ENCODE data around the gene COL18A1.

The COL18A1 gene

DNA sequence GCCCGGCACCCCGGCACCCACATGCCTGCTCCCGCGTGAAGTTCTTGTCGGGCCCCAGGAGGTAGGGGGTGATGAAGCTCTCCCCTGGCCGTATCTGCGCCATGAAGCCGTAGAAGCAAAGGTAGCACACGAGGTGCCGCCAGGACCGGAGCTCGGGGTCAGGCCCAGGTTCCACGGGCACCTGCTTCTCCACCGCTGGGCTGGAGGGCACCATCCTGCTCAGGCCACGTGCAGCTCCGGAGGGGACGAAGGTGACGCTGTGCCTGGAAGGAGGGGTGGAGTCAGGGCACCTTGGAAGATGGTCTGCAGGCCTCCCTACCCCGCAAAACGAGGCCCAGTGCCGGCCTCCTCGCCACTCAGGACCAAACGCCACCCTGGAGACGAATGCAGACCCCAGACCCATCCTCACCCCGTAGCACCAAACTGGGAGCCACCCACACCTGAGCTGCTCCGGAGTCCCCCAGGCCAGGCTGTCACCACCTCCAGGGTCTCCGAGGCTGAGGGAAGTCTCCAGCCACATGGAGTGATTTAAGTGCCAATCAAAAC lies 132.9 kb downstream of the COL18A1 start:
- no peak for DNase-seq

DNA sequence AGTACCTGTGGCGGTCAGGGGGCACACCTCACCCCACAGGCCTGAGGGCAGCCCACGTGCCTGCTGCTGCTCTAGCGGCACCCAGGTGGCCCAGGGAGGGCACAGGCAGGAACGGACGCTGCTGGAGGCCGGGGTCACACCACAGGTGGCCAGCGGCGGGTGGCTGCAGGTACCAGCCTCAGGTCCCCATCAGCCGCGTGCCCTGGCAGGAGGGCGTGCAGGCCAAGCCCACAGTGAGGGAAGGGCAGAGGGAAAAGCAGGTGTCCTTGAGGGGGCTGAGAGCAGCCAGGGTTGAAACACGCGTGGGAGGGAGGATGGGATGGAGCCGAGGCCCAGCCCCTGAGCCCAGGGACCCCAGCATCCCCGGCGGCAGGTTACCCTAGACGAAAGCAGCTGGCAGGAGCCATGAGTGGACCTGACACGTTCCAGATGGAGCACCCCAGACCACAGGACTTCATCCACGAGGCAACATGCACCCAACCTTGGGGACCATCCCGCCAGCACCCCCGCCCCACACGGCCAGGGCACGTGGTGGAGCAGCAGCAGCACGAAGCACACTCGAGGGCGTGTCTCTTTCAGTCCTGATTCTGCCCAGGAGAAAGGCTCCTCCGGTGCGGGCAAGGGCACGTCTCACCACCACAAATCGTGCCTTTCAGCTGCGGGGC lies 133.5 kb downstream of the COL18A1 start:
- DNase-seq, result no peak

DNA sequence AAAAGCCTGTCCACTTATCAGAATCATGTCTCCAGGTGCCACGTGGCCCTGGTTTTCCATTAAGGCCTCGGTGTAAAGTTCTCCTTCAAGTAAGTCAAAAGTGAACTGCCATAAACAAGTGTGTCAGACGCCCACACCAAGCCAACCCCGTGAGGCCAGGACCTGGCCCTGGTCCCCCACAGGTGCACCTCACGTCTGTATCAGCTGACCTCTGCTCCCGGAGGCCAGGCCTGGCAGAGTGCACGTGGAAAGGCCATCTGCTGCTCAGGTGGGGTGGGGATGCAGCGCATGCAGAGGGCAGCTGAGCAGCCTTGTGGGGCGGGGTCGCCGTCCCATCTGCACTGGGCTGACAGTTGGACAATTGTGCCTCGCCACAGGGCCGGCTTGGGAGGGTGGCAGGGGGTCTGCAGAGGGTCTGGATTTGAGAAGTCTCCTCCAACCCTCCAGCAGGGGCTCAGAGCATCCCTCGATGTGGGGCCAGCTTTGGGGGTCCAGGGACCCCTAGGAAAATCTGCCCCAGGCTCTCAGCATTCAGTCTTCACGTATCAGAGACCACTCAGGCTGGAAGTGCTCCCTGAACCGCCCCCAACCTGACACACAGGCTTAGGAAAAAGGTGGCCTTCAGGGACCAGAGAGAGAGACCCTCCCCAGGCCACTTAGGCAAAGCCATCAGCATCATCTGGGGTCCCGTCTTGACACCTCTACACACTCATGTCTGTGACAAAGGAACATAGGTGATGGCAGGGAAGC lies 134.3 kb downstream of the COL18A1 start:
- no peak for DNase-seq

DNA sequence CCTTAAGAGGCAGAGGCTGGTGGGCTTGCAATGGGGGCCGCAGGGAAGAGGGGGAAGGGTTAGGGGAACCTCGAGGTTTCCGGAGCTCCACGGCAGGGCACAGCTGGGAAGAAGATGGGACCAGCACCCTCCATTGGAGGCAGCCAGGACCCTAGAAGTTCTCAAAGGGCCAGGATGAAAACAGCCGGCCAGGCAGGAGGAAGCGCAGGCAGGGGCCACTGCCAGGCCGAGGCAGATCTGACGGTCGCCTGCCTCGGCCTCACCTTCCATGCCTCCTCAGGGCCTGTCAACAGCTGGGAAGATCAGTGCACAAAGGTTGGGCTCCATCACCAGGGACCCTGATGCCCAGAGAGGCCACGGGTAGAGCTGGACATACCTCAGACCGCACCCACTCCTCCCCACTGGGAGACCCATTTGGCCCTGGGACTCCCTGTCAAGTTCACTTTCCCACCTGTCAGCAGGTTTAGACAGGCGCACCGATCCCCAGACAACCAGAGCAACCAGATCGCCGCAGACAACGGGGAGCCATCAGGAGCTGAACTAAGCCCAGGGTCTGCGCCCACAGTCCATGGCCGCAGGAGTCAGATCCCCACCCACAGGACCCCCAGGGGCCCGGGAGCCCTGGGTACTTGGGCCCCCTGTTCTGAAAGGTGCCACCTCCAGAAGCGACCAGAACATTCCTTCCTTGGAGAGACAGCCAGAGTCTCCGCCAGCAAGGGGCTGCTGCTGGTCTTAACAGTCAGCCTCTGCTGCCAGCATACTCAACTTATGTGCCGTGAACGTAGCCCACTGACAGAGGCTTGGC lies 135.0 kb downstream of the COL18A1 start:
- no peak for DNase-seq

DNA sequence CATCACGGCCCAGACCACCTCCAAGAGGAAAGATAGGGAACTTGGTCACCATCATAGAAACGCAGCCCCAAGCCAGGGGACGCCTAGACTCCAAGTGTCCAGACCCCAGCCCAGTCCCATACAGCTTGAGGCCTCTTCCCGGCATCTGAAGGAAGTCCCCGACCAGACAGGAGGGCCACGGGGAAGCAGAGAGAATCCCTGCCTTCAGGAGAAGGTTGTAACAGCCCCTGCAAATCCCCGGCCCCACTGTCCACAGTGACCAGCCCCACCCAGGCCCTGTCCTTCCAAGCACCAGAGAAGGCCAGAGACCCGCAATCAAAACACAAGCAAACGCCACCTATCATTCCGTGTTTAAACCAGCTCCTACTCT lies 135.6 kb downstream of the COL18A1 start:
- no peak for DNase-seq

DNA sequence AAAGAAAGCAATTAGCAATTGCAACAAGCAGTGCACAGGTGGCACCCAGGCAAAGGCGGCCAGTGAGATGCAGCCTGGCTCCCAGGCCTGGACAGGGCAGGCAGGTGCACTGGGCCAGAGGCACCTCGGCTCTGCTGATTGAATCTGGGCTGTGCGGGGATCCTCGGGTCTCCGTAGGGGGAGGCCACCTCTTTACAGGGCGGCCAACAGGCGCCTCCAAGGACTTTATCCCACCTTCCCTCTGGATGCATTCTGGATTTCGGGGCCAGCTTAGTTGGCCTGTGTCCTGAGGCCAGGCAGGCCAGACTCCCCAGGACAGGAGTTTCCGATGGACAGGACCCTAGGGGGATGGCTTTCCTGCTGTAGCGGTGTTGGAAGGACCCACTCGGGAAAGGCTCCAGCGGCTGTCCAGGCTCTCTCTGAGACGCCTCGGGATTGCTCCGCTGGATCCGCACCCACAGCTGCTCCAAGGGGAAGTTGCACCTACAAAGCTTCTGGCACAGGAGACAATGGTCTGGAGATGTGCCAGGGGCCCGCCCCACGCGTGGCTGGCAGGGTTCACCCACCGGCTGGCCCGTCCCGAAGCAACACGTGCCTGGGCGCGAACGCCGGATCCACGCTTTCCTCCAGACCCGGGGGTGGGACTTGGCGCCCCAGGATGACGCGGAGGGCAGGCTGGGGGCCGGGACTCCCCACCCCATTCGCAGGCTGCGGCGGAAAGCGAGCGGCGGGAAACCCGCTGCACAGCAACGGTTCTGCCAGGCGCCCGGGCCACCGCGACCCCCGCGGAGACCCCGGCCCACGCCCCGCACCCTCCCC lies 136.5 kb downstream of the COL18A1 start:
- DNase-seq, result peak; percentile 47 to 61 (median 50)

DNA sequence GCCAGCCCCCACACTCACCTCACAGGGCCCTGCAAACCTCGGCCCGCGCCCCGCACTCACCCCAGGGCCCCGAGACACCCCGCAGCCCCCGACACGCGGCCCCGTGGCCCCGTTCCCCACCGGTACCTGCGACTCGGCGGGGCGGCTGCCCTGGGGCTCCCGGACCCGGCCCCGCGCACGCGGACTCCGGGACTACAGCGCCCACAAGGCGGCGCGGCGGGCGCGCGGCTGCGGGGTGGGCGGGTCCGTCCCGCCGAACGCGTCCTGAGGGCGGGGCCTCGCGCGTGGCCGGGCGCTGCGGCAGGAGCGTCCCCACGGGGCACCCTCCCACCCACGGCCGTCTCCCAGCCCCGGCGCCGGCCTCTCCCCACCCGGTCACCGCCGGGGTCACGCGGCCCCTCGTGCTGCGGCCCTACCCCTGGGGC lies 137.3 kb downstream of the COL18A1 start, which contains the start of gene SLC19A1:
TSS of gene SLC19A1 (minus strand) at position 199 of the 425 bp plus-strand sequence. CDS start 4,481 bp downstream, outside the sequence.
- peak; percentile 55 to 64 (median 61) for DNase-seq

DNA sequence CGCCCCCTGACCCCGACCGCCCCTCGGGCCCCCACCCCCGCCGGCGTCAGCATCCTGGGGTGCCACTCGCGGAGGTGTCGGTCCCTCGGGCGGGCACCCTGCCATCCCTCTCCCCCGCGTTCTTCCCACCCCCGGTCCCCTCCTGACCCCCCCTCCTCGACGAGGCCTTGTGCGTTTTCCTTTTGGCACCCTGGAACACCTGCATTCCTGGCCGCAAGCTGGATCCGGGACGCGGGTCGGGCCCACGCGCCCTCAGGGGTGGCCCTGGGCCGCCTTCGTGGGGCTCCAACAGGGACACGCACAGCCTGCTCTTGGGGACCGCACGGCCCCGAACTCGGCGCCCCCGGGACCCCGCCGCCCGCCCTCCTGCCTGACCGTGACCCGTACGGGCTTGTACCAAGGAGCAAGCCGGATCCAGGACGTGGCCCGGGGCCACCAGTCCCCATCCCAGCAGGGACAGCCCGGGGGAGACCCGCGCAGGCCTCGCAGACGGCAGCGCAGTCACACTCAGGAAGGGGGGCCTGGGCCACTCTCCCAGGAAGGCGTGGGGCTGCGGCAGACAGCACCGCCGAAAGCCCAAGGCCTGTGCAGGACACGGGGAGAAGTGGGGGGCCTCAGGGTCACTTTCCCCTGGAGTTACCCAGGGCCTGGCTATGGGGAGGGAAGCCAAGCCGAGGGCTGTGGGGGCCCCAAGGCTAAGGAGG lies 137.9 kb downstream of the COL18A1 start:
- no peak for DNase-seq

DNA sequence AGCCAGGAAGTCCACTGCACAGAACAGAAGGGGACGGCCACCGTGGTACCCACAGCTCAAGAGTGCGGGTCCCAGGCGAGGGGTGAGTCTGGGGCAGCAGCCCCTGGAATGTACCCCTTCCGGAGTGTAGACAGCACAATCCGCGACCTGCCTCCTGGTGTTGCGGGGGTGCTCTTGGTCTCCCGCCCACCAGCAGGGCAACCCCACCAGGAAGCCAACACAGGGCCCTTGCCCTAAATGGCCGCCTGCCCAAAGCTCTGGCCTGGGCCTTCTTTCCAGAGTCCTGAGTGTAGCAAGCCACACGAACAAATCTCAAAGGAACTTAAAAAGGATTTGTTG lies 138.4 kb downstream of the COL18A1 start:
- DNase-seq, result no peak

DNA sequence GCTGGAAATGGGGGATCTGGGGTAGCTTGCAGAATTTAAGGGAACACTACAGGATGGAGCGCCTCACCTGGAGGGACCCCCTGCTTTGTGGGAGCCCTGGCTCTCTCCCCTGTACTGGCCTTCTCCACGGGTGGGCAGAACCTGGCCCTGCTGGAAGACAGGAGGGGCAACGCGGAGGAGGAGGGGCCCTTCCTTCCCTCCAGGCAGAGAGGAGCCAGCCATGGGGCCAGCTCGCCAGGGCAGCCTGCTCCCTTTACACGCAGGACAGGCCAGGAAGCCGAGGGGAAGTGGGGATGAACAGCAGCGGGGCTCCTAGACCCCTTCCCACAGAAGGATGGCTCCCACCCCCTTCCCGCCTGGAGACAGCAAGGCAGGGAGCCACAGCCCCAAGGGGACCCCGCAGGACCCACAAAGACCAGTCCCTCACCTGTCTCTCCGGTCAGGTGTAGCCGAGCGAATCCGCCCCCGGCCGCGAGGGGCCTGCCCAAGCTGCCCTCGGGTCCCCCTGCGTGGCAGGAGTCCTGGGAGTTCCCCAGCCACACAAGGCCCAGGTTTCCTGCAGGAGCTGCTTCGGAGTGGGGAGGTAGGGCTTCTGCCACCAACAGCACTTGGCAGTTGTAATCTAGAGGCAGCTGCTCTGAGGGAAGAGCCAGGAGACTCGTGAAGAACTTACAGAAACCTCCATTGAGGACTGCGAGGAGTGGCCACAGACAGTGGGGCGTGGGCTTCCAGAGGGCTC lies 138.9 kb downstream of the COL18A1 start:
- DNase-seq, result no peak

DNA sequence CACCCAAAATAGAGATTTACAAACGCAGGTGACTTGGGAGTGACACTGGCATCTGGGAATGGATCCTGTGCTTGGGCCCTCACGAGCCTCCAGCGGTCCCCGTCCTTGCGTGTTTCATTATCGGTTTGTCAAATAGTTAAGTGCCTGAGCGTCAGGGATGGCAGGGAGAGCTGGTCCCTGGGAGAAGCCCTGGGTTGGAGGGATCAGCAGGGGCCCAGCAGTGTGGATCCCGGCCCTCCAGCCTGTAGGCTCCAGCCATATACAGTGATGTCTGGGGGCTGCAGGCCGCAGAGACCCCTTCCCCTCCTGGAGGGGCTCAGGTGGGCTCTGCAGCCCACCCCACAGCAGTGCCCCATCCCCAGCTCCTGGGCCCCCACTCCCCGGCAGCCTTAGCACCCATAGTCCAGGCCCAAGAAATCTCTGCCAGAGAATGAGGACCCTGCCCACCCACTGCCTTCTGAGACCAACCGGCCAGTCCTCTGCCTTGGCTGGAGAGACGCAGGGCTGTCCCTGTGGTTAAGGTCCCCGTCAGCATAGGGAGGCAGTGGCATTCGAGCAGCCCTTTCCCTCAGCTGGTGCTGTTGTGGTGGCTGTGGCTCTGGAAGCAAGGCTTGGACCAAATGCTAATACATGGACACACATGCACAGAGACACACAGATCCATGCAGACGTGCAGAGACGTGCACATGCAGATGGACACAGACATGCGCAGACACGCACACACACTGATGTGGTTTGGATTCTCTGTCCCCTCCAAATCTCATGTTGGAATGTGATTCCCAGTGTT lies 139.7 kb downstream of the COL18A1 start:
- DNase-seq, result no peak

DNA sequence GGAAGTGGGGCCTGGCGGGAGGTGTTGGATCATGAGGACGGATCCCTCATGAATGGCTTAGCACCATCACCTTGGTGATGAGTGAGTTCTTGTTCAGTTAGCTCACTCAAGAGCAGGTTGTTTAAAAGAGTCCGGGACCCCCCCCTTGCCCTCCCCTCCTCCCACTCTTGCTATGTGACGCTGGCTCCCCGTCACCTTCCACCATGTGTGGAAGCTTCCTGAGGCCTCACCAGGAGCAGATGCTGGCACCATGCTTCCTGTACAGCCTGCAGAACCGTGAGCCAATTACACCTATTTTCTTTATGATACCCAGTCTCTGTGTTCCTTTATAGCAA lies 140.2 kb downstream of the COL18A1 start:
- DNase-seq, result no peak

DNA sequence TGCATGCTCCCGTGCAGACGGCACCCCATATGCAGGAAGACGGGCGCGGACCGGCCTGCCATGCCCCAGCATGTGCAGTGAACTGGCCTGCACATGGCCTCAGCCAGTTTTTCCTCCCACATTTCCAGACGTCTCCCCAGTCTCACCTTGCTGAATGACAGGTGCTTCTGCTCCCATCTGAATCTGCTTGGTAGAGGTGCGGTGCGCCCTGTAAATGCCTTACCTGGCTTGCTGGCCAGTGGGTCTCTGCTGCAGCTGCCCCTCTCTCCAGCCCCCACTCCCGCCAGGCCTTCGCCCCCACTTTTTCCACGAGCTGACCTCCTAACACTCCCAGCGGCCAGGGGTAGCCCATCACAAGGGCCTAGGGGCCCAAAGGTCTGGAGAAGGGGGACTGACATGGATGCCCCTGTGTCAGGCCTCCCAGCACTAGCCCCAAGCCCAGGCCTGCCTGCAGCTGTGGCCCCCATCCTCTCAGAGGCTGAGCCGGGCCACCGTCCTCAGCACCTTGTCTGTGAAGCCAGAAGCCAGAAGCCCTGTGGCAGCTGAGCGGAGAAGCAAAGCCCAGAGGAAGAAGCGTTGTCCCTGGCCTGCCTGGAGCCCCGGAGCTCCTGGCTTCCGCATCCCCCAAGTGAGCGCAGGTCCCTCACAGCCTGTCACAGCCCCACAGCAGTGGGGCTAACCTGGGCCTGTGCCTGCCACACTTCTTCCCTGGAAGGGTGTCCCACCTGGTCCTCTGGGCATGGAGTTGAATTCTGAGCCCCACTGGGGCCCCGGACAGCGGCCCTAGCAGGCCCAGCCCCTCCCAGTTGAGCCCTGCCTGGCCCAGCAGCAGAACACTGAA lies 140.9 kb downstream of the COL18A1 start:
- DNase-seq, result no peak

DNA sequence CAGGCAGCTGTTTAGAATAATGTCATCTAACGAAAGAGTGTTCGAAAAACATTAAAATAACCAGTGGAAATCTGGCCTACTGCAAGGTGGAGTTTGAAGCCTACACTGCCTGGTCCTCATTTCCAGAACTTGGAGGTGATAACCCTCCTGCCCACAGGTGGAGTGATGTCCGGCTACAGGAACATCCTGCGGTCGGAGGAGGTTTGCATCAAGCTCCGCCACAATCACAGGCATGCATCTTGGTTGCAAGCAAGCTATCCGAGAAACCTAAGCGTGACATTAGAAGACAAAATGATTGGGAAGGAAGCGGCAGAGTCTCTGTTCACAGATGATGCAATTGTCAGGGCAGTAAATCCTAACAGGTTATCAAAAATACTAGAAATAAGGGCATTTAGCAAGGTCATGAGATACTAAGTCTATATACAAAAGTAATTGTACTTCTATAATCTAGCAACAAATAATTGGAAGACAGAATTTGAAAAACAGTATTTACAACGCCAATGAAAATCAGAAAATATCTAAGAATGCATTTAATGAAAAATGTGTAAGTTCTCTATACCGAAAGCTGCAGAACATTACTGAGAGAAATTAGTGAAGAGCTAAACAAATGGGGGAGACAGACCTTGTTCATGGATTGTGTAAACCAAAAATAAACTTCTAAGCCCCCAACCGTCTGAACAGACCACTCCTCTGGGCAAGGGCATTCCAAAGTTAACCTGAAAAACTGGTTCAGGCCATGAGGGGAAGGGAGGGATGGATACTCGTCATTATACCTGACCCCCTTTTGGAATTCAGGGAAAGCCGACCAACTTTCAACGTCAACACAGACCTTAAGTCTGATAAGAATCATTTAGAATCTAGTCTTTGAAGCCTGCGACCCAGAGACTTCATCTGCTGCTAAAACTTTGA lies 141.9 kb downstream of the COL18A1 start:
- no peak for DNase-seq

DNA sequence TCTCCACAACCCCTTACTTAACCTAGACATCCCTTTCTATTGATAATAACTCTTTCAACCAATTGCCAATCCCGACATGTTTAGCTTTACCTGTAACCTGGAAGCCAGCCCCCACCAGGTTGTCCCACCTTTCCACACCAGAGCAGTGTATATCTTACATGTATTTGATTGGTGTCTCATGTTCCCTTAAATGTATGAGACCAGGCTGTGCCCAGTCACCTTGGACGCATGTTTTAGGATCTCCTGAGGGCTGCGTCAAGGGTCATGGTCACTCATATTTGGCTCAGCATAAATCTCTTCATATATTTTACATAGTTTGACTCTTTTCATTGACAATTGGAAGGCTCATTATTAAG lies 142.6 kb downstream of the COL18A1 start:
- no peak for DNase-seq

DNA sequence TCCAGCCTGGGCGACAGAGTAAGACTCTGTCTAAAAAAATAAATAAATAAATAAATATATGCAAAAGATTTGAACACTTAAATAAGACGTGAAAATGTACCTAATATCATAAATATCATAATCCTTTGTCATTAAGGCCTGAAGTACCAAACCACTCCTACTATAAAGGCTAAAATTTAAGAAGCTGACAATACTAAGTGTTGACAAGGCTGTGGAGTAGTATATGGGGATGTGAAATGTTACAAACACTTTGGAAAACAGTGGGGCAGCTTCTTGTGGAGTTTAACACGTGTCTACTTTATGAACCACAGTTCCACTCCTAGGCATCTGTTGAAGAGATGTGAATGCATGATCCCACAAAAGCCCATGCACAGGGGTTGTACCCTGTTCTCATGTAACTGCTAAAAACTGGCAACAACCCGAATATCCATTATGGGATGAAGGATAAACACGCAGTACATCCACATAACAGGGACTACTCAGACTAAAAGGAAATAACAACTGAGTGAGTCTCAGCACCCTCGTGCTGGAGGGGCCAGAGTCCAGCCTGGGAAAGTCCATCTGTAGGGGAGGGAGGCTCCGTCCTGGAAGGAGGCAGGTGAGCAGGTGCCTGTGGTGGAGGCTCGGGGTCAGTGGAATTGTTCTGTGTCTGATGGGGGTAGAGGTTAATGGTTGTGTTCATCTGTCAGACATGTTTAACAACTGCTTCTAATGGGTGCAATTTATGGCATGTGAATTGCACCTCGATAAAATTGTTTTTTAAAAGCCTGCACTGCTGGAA lies 143.9 kb downstream of the COL18A1 start:
- no peak for DNase-seq

DNA sequence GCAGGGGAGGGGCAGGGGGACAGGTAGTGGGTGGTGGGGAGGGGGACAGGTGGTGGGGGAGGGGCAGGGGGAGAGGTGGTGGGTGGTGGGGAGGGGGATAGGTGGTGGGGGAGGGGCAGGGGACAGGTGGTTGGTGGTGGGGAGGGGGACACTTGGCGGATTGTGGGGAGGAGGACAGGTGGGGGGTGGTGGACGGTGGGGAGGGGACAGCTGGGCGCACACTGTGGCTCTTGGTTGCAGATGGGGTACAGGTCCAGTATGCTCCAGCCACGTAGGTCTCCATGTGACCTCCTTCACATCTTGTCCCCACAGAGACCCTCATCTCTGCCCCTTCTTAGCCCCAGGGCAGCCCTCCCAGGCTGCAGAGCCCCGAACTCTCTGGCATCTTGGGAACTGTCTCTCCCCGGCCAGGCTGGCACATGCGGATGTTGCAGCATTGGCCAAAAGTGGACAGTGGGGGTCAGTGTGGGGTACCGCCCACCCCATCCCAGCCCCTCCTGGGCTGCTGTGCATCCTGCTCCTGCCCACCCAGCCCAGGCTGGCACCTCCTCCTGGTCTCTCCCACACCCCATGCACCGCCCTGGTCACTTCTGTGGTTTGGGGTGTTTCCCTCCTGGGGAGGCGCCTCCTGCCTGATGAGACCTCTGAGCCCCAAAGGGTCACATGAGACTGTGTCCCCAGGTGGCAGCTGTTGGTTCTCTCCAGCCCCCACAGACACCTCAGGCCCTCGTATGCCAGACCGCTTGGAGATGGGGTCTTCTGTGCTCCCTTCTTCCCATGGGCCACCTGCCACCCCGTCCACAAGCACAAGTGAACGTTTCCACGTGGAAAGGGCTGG lies 144.9 kb downstream of the COL18A1 start:
- DNase-seq, result no peak

All from activated CD4-positive, CD25-positive, alpha-beta regulatory T cell (primary cell).